NCI-H2171 (cell line): ENCODE measurements around the gene AGBL3.

Experiments
- DNase-seq: peaks from one replicate; lab custom pipeline; 2025; lab: John Stamatoyannopoulos, UW

The AGBL3 gene

GRCh38 chr7:135147899-135148721 is 161.8 kb downstream of the AGBL3 start, which contains the start of gene TMEM140:
Gene TMEM140, plus strand, starts transcription at chr7:135148072. Its CDS starts 16,370 bp downstream, at chr7:135164442.
- DNase-seq, result no peak

- DNase-seq, result no peak
These were observed 163.9 kb downstream of the AGBL3 start for GRCh38 chr7:135150072-135150782.

GRCh38 chr7:135151132-135151531 is 164.8 kb downstream of the AGBL3 start:
- no peak for DNase-seq

- DNase-seq, result no peak
These were observed 165.2 kb downstream of the AGBL3 start for GRCh38 chr7:135151533-135151932.

- no peak for DNase-seq
These were observed 166.1 kb downstream of the AGBL3 start for GRCh38 chr7:135152442-135152841.

- DNase-seq, result no peak
These were observed 168.4 kb downstream of the AGBL3 start for GRCh38 chr7:135154734-135155133.

GRCh38 chr7:135156290-135156689 is 170.0 kb downstream of the AGBL3 start:
- DNase-seq, result no peak

GRCh38 chr7:135158141-135158655 is 171.9 kb downstream of the AGBL3 start:
- DNase-seq, result no peak

GRCh38 chr7:135158874-135159273 is 172.6 kb downstream of the AGBL3 start:
- no peak for DNase-seq

GRCh38 chr7:135159359-135160085 is 173.2 kb downstream of the AGBL3 start:
- DNase-seq, result no peak

- no peak for DNase-seq
These were observed 174.0 kb downstream of the AGBL3 start for GRCh38 chr7:135160098-135160857.

GRCh38 chr7:135160858-135161653 is 174.7 kb downstream of the AGBL3 start:
- no peak for DNase-seq

GRCh38 chr7:135161669-135162068 is 175.4 kb downstream of the AGBL3 start:
- DNase-seq, result no peak

- DNase-seq, result no peak
These were observed 176.2 kb downstream of the AGBL3 start for GRCh38 chr7:135162382-135163001.

GRCh38 chr7:135164357-135165061 is 178.2 kb downstream of the AGBL3 start:
- no peak for DNase-seq

- no peak for DNase-seq
These were observed 179.6 kb downstream of the AGBL3 start for GRCh38 chr7:135165862-135166261.

GRCh38 chr7:135166338-135166990 is 180.2 kb downstream of the AGBL3 start:
- no peak for DNase-seq

- DNase-seq, result no peak
These were observed 181.1 kb downstream of the AGBL3 start for GRCh38 chr7:135167365-135167917.

- no peak for DNase-seq
These were observed 181.7 kb downstream of the AGBL3 start for GRCh38 chr7:135168001-135168400.
